ENCODE data around the gene OSBPL7.

- no peak for TF ChIP-seq EZH2phosphoT487 (IDR thresholded peaks at IDR 0.05; ENCODE audit: low read length)
- TF ChIP-seq EZH2 (optimal IDR thresholded peaks at IDR 0.05; ENCODE audit: low read depth, low read length) = no peak
These were observed 28.6 kb downstream of the OSBPL7 start for GRCh38 chr17:47792979-47793378.

All from MM.1S (cell line).